IMR-90 (cell line): ENCODE data around the gene PCA3. TPM values are rescaled to one million over a fixed set of nuclear protein-coding genes. Genes with fewer than 3 reads are reported as not detected.

Experiments
- CEBPB ChIP-seq: IDR thresholded peaks from 2 replicates; pipeline ENCODE4 v1.6.1; 2012; ENCODE audit warnings: low read depth, low read length, improper control_type of control experiment
- POLR2A ChIP-seq: IDR thresholded peaks from 2 replicates; pipeline ENCODE4 v1.6.1; 2012; ENCODE audit warnings: mild to moderate bottlenecking, low read depth, low read length
- microRNA-seq, 2 experiments: library from miRNA; stranded (forward) in 1 of 2; unstranded in 1 of 2; fragments of 10-50 nt in 1 of 2; fragments of <30 nt in 1 of 2; gene quantifications in 1 of 2; microRNA quantifications in 1 of 2; one replicate each; pipeline versions ENCODE3 to v1.1.0; 2013 to 2020; ENCODE audit not compliant: insufficient read depth in 1 of 2, insufficient read length in 1 of 2, unreplicated experiment in 1 of 2
- polyA plus RNA-seq, 3 experiments: library from polyadenylated mRNA; depleted of rRNA; stranded (reverse); fragments of >200 nt; gene quantifications; 2 replicates each; pipeline ENCODE4 v1.2.3, GENCODE V29; 2012; ENCODE audit warnings: low replicate concordance in 1 of 3
- small RNA-seq, 5 experiments: library from RNA; depleted of rRNA; stranded (forward); fragments of <200 nt; gene quantifications; one replicate each; pipeline ENCODE3, GENCODE V24; 2012
- total RNA-seq: library from RNA; depleted of rRNA; stranded (reverse); fragments of >200 nt; gene quantifications from 2 replicates; pipeline ENCODE4 v1.2.3, GENCODE V29; 2012; rRNA removed

The PCA3 gene
- total and polyA plus RNA-seq, 2 of the 4 experiments (the other 2 are of a cell fraction), result not detected

DNA sequence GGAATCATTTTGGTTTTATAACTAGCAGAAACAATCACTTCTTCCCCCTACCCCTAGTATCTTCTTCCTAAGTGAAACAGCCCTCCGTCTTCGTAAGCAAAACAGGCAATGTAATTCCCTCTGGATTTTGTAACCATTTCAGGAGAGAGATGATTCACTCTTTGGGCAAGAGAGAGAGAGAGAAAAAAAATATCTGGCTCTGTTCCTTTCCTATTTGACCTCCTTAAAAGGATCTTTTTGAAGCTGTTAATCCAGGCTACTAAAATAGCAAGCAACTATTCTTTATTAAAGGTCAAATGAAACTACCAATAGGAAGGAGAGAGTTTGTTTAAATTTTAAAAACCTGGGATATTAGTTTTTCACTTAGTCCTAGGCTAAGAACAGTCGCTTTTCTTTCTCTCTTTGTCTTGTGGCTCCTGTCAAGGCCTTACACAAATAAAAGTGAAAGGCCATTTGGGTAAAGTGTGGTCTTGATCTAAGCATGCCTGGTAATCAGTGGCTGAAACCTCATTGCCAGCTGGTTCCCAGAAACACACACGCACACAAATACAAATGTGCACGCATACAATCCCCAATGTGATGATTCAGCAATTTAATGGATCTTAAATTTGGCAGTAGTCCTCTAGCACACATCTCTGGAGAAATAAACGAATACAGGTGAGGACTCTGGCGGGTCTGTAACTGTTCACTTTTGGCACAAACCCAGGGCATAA is 71.5 kb downstream of the PCA3 start (continued):
- peak; percentile 83 for TF ChIP-seq CEBPB
- TF ChIP-seq POLR2A, result peak; percentile 29; the same call in 1 of the 2 replicates

Small RNA genes lying within 50 kb of the gene (microRNA-seq; reads per million reads assigned to microRNA genes)
- not detected for gene AL359314.1 (ENCODE audit: insufficient read depth, insufficient read length)

Small RNA genes lying within 50 kb of the gene (small RNA-seq; reads per million reads assigned to genes)
- 0 reads per million in 5 experiments for gene AL359314.1

Other genes with a start within 250 kb of the PCA3 start
- gene PRUNE2, start 141.7 kb downstream of the PCA3 start, total RNA-seq, result 1.4 and 1.6 TPM in 2 replicates
- 0.40 and 0.70 TPM in 2 replicates for gene PRUNE2, start 141.7 kb downstream of the PCA3 start, polyA plus RNA-seq (2012; rRNA removed)